Activated naive CD4-positive, alpha-beta T cell treated with anti-CD3 and anti-CD28 coated beads for 36 hours (primary cell): ENCODE measurements around the gene SMIM38. TPM values are rescaled to one million over a fixed set of nuclear protein-coding genes. Genes with fewer than 3 reads are reported as not detected.
A peak's percentile ranks its signal among the peaks of the same experiment; 100 is the strongest.
"Not testable (repeated sequence)": the region's sequence is repeated elsewhere in the genome, so short reads cannot be mapped to it uniquely, and the experiment has no call there.

Experiments used
- CTCF ChIA-PET: fragments of 350-600 bp; sonication (Branson Sonifier 250); formaldehyde crosslinking; loops from one replicate; lab custom pipeline; 2021; ENCODE audit warnings: antibody characterized with exemption; lab: Charles Lee
- DNase-seq: peaks from one replicate; pipeline ENCODE4 v3.0.0-alpha.2; 2020
- H3K27ac Mint-ChIP-seq: one replicate; pipeline ENCODE4 v1.8.0; 2021; ENCODE audit warnings: mild to moderate bottlenecking, mixed read lengths
- H3K27me3 Mint-ChIP-seq: one replicate; pipeline ENCODE4 v1.8.0; 2021; ENCODE audit warnings: low read depth, mixed read lengths
- H3K36me3 Mint-ChIP-seq: one replicate; pipeline ENCODE4 v1.8.0; 2021; ENCODE audit warnings: low read depth, mixed read lengths
- H3K4me1 Mint-ChIP-seq: one replicate; pipeline ENCODE4 v1.8.0; 2021; ENCODE audit warnings: low read depth, mixed read lengths
- H3K4me3 Mint-ChIP-seq: one replicate; pipeline ENCODE4 v1.8.0; 2021; ENCODE audit warnings: mild to moderate bottlenecking, moderate library complexity, mixed read lengths
- H3K9me3 Mint-ChIP-seq: one replicate; pipeline ENCODE4 v1.8.0; 2021; ENCODE audit warnings: mixed read lengths
- intact Hi-C: fragments of 100-400 bp; cut with micrococcal nuclease; formaldehyde crosslinking; loops from one replicate; pipeline ENCODE4 v1.15.1; 2023
- total RNA-seq, 2 experiments: library from RNA; stranded (reverse); gene quantifications; one replicate each; pipeline ENCODE4 v1.2.3, GENCODE V29; 2021

The SMIM38 gene
- total RNA-seq, 2 experiments from 2014 or later, result 0.12 to 0.17 TPM

DNA sequence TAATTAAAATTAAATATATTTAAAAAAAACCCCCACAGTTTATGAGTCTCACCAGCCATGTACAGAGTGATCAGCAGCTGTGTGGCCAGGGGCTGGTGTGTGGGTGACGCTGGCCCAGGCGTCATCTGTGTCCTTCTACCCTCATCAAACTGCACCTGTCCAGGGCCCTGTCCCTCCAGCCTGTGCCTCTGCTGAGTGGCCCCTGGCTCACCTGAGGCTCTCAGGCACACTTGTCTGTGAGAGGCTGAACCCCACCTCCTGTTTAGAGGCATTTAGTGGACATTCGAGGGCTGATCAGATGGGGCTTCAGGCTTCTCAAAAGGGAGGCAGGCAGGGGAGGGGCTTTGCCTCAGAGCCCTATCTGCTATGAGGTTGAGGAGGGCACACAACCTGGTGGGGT lies 29.9 kb upstream of the SMIM38 start:
- H3K27me3 Mint-ChIP-seq, result no peaks in the 10 kb centered on the region
- no peak overlapping the region for H3K4me3 Mint-ChIP-seq
- CTCF ChIA-PET, result no interaction called here
- peaks cover 46% of the 10 kb centered on the region for H3K4me1 Mint-ChIP-seq
- H3K36me3 Mint-ChIP-seq, result no peaks in the 10 kb centered on the region
- peaks cover 7% of the 10 kb centered on the region for H3K9me3 Mint-ChIP-seq
- no peak for DNase-seq
- intact Hi-C loops, result loop anchor here (10.0 kb wide), 2 partner anchors 289 to 319 kb away; no protein-coding TSS in a partner anchor
- H3K27ac Mint-ChIP-seq, result no peak overlapping the region

DNA sequence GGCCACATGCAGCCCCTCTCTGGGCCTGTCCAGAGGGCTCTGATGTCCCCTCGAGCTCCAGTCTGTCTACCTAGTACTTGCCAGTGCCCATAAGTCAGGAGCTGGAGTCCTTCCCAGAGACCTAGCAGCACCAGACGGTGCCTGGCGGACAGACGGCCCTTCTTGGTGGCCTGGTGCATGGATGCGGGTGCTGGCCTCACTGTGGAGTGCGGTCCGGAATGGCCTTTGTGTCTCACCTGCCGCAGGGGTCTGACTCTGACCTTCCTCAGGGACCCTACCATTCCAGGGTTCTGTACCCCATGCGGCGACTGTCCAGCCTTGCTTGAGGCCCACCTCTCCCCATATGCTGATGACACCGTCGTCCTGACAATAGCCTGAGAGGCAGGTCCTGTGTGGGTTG lies 29.4 kb upstream of the SMIM38 start:
- CTCF ChIA-PET, result no interaction called here
- peaks cover 7% of the 10 kb centered on the region for H3K9me3 Mint-ChIP-seq
- intact Hi-C loops, result loop anchor here (10.0 kb wide), 2 partner anchors 289 to 319 kb away; no protein-coding TSS in a partner anchor
- no peaks in the 10 kb centered on the region for H3K27me3 Mint-ChIP-seq
- H3K27ac Mint-ChIP-seq, result no peak overlapping the region
- H3K36me3 Mint-ChIP-seq, result no peaks in the 10 kb centered on the region
- no peak overlapping the region for H3K4me3 Mint-ChIP-seq
- DNase-seq, result no peak
- peaks cover 46% of the 10 kb centered on the region for H3K4me1 Mint-ChIP-seq

DNA sequence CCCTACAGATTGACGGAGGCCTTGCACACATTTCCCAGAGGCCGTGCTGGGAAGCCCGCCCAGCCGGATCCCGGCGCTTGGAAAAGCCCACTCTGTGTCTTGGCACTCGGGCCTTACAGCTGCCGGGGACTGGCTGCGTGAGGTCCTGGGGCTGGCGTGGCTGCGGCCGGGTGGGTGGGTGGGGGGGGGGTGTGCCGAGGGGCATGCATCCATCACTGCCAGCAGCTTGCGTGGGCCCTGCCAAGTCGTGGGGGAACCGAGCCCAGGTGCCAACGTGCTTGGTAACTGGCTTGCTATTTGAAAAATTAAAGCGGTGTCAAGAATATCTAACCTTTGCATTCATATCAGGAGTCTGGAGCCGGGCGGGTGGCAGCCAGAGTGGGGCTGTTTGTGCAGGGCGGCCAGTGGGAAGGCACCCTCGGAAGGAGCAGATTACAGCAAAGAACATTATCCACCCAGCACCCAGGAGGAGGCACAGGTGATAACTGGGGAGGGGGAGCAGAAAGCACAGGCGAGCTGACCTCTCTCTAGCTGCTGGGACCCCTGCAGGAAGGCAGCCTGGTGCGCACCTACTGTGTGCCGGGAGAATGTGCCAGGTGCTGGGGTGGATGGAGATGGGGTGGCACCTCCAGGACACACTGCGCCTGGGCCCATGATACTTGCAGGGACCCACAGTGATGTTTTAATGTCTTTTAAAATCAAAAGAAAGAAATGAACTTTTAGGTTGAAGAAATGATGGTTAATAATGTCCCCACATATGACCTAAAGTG lies 28.5 kb upstream of the SMIM38 start:
- intact Hi-C loops, result loop anchor here (10.0 kb wide), 2 partner anchors 288 to 318 kb away; no protein-coding TSS in a partner anchor
- Mint-ChIP-seq H3K4me3 (no peak overlapping the region), H3K27me3 (no peaks in the 10 kb centered on the region)

GRCh38 chr11:69127884-69128283 lies 27.9 kb upstream of the SMIM38 start:
- H3K27ac Mint-ChIP-seq, result no peak overlapping the region
- CTCF ChIA-PET, result no interaction called here
- H3K9me3 Mint-ChIP-seq, result peaks cover 7% of the 10 kb centered on the region
- no peaks in the 10 kb centered on the region for H3K27me3 Mint-ChIP-seq
- no peak overlapping the region for H3K4me3 Mint-ChIP-seq
- intact Hi-C loops, result loop anchor here (10.0 kb wide), 2 partner anchors 287 to 317 kb away; no protein-coding TSS in a partner anchor
- no peak for DNase-seq
- H3K36me3 Mint-ChIP-seq, result no peaks in the 10 kb centered on the region
- H3K4me1 Mint-ChIP-seq, result peaks cover 32% of the 10 kb centered on the region

More for the DNA sequence above, 28.5 kb upstream of the SMIM38 start:
- H3K9me3 Mint-ChIP-seq, result peaks cover 7% of the 10 kb centered on the region
- H3K36me3 Mint-ChIP-seq, result no peaks in the 10 kb centered on the region
- CTCF ChIA-PET, result no interaction called here
- DNase-seq, result no peak
- H3K4me1 Mint-ChIP-seq, result peaks cover 38% of the 10 kb centered on the region
- no peak overlapping the region for H3K27ac Mint-ChIP-seq

- Mint-ChIP-seq H3K27ac (no peak overlapping the region), H3K9me3 (peaks cover 13% of the 10 kb centered on the region), H3K27me3 (no peaks in the 10 kb centered on the region), H3K4me3 (no peak overlapping the region), H3K36me3 (no peaks in the 10 kb centered on the region), H3K4me1 (peaks cover 21% of the 10 kb centered on the region)
- intact Hi-C loops, result loop anchor here (10.0 kb wide), 2 partner anchors 286 to 316 kb away; no protein-coding TSS in a partner anchor
- CTCF ChIA-PET, result no interaction called here
- DNase-seq, result no peak
Measured at GRCh38 chr11:69129053-69129452, 26.7 kb upstream of the SMIM38 start.

- Mint-ChIP-seq H3K27ac (no peak overlapping the region), H3K36me3 (no peaks in the 10 kb centered on the region), H3K4me3 (no peak overlapping the region), H3K9me3 (peaks cover 13% of the 10 kb centered on the region), H3K4me1 (peaks cover 20% of the 10 kb centered on the region), H3K27me3 (no peaks in the 10 kb centered on the region)
- intact Hi-C loops, result loop anchor here (10.0 kb wide), 2 partner anchors 285 to 315 kb away; no protein-coding TSS in a partner anchor
- no peak for DNase-seq
- CTCF ChIA-PET, result no interaction called here
Measured at GRCh38 chr11:69129647-69130046, 26.1 kb upstream of the SMIM38 start.

DNA sequence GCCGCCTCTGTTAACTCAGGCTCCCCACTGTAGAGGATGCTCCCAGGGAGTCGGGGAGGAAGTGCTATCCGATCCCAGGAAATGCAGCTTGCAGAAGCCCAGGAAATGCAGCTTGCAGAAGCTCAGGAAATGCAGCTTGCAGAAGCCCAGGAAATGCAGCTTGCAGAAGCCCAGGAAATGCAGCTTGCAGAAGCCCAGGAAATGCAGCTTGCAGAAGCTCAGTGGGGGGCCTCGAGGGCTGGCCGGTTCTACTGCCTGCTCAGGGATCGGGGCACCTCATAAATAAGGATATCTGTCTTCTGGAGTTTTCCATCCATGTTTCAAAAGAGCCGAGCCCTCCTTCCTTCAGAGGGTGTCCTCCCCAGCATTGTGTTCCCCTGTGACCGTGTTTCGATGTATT lies 25.1 kb upstream of the SMIM38 start:
- CTCF ChIA-PET, result no interaction called here
- Mint-ChIP-seq H3K4me3 (no peak overlapping the region), H3K27ac (no peak overlapping the region), H3K27me3 (no peaks in the 10 kb centered on the region), H3K36me3 (no peaks in the 10 kb centered on the region), H3K4me1 (peaks cover 19% of the 10 kb centered on the region), H3K9me3 (peaks cover 13% of the 10 kb centered on the region)
- intact Hi-C loops, result no loop called here
- no peak for DNase-seq

DNA sequence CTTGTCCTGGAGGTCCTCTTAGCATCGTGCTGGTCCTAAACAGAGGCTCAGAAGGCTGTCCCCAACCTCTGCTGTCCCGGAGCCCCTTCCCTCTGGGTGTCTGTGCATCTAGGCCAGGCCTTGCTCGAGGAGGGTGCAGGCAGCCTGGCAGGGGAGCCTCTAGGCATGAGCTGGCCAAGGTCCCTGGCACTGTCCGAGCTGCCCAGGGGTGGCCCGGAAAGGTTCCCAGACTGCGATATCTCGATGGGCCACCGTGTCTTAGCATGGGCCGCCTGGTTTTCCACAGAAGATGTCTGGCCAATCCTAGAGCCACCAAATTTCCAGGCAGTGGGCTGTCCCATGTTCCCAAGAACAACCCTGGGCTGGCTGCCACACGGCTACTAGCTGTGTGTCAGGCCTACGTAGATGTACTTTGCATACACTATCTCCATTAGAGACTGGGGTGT lies 24.6 kb upstream of the SMIM38 start:
- CTCF ChIA-PET, result interaction anchor here (1.1 kb wide), 1 partner anchor 24 kb away, joined by 3 read pairs; the partner anchor contains the start of gene SMIM38
- Mint-ChIP-seq H3K4me1 (peaks cover 24% of the 10 kb centered on the region), H3K9me3 (peaks cover 13% of the 10 kb centered on the region), H3K27me3 (no peaks in the 10 kb centered on the region), H3K4me3 (no peak overlapping the region), H3K36me3 (no peaks in the 10 kb centered on the region), H3K27ac (no peak overlapping the region)
- intact Hi-C loops, result no loop called here
- no peak for DNase-seq

DNA sequence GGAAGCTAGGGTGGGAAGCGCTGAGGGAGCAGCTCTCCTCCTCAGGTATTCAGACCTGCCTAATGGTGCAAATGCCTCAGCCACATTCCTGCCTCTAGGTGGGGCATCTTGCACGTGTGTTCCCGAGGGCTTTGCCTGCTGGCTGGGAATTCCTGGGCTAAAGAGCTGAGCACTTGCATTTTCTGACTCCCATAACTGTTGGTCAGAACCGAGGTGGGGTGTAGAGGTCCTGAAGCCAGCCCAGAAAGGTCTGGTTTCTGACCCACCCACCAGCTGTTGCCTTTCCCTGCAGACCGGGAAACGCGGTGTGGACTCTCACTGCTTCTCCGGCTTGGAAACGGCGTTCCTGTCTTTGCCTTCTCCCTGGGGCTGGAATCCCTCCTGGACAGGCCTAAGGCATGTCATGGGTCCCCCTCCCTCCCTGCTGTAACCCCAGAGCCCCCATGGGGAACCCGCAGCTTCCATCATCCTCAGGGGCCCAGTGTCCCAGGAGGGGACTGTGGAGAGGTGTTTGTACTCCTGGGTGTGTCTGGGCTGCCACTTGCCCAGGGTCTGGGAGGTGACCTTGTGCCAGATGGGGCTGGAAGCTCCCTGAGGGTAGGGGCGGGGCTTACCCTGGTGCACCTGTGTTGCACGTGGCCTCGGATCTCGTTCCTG lies 24.0 kb upstream of the SMIM38 start:
- peaks cover 13% of the 10 kb centered on the region for H3K9me3 Mint-ChIP-seq
- H3K36me3 Mint-ChIP-seq, result no peaks in the 10 kb centered on the region
- intact Hi-C loops, result no loop called here
- H3K4me1 Mint-ChIP-seq, result peaks cover 27% of the 10 kb centered on the region
- no peak overlapping the region for H3K4me3 Mint-ChIP-seq
- DNase-seq, result peak; percentile 45
- H3K27me3 Mint-ChIP-seq, result no peaks in the 10 kb centered on the region
- H3K27ac Mint-ChIP-seq, result no peak overlapping the region
- CTCF ChIA-PET, result interaction anchor here (0.6 to 1.1 kb wide), 2 partner anchors 24 to 35 kb away, joined by 3 to 4 read pairs; partner anchors contain the start of gene SMIM38

- Mint-ChIP-seq H3K9me3 (peaks cover 13% of the 10 kb centered on the region), H3K4me1 (peaks cover 30% of the 10 kb centered on the region), H3K36me3 (no peaks in the 10 kb centered on the region), H3K4me3 (no peak overlapping the region), H3K27me3 (no peaks in the 10 kb centered on the region), H3K27ac (no peak overlapping the region)
- intact Hi-C loops, result no loop called here
- CTCF ChIA-PET, result interaction anchor here (0.6 to 1.1 kb wide), 2 partner anchors 23 to 35 kb away, joined by 3 to 4 read pairs; partner anchors contain the start of gene SMIM38
- no peak for DNase-seq
Measured at GRCh38 chr11:69132301-69132670, 23.4 kb upstream of the SMIM38 start.

- H3K4me1 Mint-ChIP-seq, result peaks cover 34% of the 10 kb centered on the region
- CTCF ChIA-PET, result no interaction called here
Measured at GRCh38 chr11:69133251-69133650, 22.5 kb upstream of the SMIM38 start.

DNA sequence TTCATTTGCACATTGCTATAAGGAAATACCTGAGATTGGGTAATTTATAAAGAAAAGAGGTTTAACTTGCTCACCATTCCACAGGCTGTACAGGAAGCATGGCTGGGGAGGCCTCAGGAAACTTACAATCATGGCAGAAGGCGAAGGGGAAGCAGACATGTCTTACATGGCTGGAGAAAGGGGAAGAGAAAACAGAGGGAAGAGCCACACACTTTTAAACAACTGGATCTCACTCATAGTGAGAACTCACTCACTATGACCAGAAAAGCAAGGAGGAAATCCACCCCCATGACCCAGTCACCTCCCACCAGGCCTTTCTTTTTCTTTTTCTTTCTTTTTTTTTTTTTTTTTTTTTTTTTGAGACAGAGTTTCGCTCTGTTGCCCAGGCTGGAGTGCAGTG lies 21.6 kb upstream of the SMIM38 start:
- CTCF ChIA-PET, H3K9me3 Mint-ChIP-seq, intact Hi-C loops, H3K27me3 Mint-ChIP-seq, H3K27ac Mint-ChIP-seq, DNase-seq, H3K4me3 Mint-ChIP-seq, H3K36me3 Mint-ChIP-seq: not testable (repeated sequence)
- peaks cover 34% of the 10 kb centered on the region for H3K4me1 Mint-ChIP-seq

More at GRCh38 chr11:69133251-69133650, 22.5 kb upstream of the SMIM38 start:
- peaks cover 10% of the 10 kb centered on the region for H3K9me3 Mint-ChIP-seq
- no peak overlapping the region for H3K27ac Mint-ChIP-seq
- H3K4me3 Mint-ChIP-seq, result no peak overlapping the region
- no peaks in the 10 kb centered on the region for H3K27me3 Mint-ChIP-seq
- no peaks in the 10 kb centered on the region for H3K36me3 Mint-ChIP-seq
- intact Hi-C loops, result no loop called here
- no peak for DNase-seq
